NAMALWA (cell line): ENCODE data around the gene TUBB4A.
"Not testable (repeated sequence)": the region's sequence is repeated elsewhere in the genome, so short reads cannot be mapped to it uniquely, and the experiment has no call there.

ENCODE experiments used
- DNase-seq: peaks from one replicate; pipeline ENCODE4 v3.0.0-alpha.2; 2015; ENCODE audit warnings: low spot score

The TUBB4A gene

DNA sequence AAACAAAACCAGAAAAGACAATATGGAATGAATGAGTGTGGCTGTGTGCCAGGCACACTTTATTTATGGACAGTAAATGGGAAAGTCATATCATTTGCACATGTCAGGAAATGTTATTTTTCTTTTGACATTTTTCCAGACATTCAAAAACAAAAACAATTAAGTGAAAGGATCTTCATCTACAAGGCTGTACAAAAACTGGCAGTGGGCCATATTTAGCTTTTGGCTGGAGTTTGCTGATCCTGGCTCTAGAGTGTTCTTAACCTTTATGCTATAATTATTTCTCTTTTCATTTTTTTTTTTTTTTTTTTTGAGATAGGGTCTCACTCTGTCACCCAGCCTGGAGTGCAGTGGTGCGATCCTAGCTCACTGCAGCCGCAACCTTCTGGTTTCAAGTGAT is 22.2 kb upstream of the TUBB4A start:
- DNase-seq, result peak; percentile 9

DNA sequence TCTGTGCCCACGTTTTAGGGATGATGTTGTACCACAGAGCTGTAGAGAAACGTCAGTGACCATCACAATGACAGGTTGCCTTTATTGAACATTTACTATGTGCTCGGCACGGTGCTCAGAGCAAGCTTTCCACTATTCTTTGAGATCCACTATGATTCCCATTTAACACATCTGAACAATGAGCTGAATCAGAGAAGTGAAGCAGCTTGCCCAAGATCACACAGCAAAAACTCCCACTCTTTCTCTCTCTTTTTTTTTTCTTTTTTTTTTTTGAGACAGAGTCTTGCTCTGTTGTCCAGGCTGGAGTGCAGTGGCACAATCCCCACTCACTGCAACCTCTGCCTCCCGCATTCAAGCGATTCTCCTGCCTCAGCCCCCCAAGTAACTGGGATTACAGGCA is 20.6 kb upstream of the TUBB4A start:
- DNase-seq, result no peak

DNA sequence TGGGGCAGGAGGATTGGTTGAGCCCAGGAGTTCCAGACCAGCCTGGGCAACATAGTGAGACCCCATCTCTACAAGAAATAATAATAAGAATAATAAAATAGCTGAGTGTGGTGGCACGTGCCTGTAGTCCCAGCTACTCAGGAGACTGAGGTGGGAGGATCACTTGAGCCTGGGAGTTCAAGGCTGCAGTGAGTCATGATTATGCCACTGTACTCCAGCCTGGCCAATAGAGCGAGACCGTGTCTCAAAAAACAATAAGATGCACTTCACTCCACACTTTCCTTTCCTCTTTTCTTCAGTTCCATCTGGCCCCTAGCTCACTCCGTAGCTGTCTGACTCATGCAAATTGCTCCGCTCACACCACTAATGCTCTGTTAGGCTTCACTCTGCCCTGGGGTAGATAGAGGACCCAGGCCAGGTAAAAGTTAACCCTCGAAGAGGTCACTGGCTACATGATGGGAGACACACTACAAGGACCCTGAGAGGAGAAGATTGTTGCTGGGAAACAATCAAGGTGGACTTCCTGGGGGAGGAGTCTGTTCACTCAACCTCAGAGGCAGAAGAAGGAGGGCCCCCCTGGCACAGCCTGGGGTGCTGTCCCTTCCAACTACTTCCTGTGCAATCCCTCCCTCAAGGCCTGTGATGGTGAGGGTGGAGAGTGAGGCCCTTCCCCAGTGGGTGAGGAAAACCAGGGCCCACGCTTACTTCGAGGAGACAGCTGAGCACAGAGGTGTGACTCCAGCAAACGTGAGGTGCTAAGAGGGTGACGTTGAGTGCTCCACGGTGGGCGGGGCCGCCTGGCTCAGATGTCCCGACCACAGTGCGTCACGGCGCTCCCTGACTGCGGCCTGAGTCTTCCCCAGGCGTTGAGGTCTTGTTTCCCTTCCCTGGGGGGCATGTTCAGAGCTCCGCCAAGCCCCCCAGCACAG is 19.9 kb upstream of the TUBB4A start:
- DNase-seq, result peak; percentile 96

DNA sequence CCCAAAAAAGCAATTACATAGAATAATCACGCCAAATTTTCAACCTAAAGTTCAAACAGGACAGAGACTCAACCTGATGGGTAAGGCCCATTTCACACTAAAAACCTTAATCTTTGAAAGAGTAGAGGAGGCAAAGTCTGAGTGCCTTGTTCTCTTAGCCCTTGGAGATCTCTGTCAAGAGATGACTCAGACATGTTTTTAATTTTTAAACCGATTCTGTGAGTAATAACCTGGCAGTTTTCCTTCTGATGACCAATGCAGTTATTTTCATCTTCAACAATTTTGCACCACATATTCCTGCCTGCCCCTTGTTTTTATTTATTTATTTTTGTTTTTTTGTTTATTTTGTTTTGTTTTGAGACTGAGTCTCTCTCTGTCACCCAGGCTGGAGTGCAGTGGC is 17.2 kb upstream of the TUBB4A start:
- no peak for DNase-seq

DNA sequence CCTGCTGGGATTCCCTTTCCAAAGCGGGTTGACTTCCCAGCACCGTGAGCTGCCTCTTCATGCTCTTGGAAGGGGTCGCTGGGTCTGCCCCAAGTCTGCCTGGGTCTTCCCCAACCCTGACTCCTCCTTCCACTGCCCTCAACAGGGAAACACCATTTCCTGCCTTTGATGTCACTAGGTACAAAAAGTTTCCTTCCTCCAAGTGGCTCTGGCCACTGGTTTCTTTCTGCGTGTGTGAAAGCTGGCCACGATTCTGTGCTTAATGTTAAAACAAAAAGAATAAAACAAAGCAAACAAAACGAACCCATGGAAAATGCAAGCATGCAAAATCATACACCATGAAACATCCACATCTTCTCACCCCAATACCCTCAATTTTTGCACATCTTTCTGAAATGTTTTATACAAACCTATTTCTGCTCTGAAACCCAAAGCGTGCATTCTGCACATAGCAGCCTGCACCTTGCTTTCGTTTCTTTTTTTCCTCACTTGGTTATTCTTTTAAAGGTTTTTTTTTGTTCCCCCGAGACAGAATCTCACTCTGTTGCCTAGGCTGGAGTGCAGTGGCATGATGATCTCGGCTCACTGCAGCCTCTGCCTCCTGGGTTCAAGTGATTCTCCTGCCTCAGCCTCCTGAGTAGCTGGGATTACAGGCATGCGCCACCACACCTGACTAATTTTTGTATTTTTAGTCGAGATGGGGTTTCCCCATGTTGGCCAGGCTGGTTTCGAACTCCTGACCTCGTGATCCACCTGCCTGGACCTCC is 16.2 kb upstream of the TUBB4A start:
- DNase-seq, result peak; percentile 69

DNA sequence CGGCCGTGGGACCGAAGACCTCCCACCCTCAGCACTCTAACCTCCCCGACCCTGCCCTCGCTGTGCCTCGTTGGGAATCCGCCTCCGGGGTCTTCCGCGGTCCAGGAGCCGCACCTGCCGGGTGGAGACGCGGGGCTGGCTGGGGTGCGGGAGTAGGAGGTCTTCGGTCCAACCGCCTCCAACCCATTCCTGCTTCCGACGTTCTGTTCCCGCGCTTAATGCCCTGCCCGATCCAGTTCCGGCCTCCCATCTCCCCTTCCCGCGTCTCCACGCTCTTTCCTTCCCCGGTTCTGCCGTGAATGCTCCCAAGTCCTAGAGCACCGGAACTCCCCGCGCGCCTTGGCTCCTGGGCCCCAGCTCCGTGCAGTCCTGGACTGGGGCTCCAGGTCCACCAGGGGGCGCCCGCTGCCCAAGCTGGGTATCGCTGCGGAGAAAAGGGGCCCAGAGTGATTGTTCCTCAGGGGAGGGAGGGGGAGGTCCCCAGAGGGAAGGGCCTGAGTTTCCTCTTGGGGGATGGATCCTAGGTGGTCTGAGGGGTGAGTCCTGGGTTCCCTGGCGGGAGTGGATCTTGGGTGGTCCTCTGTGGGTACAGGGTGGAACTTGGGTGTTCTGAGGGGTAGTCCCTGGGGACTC is 14.7 kb upstream of the TUBB4A start:
- peak; percentile 94 for DNase-seq

DNA sequence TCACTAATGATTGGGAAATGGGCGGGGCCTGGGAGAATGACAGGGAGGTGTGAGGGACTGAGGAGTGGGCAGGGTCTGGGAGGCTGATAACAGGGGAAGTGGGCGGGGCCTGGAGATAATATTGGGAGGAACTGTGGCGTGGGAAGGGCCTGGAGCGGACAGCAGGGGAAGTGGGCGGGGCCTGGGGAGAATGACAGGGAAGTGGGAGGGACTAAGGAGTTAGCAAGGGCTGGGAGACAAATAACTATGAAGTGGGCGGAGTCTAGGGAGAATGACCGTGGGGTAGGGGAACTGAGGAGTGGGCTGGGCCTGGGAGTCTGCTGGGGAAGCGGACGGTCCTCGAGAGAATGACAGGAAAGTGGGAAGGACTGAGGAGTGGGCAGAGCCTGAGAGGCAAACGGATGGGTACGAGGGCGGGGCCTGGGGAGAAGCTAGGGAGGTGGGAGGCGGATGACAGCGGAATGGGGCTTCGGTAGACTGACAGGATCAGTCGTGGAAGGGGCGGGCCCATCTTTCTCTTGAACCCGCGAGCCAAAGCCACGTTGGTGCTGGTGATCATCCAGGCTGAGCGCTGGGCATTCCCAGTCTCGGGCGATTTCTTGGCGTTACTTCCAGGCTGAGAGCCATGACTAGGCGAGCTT is 14.0 kb upstream of the TUBB4A start:
- peak; percentile 88 for DNase-seq

DNA sequence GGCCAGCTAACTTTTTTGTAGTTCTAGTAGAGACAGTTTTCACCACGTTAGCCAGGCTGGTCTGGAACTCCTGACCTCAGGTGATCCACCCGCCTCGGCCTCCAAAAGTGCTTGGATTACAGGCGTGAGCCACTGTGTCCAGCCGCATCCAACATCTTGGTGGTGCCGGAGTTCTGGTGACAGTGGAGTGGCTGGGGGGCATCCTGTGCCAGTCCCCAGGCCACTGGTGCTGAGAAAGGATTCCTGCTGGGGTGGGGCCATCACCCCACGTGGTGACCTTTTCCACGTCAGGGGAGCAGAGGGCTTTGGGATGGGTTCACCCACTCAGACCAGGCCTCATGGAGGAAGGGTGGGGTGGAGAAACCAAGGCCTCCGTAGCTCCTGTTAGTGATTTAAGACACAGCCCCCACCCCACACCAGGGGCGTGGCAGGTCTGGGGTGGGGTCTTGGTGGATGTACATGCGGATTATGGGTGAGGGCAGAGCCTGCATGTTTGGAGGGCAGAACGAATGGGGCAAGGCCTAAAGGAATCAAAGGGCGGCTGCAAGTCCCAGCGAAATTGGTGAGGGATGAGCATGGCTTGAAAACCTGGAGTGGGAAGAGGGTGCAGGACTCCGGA is 12.9 kb upstream of the TUBB4A start:
- DNase-seq, result no peak

DNA sequence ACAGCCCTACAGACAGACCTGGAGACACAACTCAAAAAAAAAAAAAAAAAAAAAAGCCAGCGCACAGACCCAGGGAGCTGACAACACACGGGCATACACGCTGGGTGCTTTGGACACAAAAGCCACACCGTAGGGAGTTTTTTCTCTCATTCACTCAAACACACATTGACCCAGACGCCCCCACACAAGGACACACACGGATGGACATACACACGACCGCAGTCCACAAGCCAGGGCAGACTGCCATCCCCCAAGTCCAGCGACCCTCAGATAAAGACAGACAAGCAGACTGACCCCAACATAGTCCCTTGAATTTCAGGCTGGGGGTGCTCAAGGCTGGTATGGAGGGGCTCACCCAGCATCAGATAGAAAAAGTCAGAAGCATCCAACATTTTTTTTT is 12.0 kb upstream of the TUBB4A start:
- DNase-seq, result no peak

DNA sequence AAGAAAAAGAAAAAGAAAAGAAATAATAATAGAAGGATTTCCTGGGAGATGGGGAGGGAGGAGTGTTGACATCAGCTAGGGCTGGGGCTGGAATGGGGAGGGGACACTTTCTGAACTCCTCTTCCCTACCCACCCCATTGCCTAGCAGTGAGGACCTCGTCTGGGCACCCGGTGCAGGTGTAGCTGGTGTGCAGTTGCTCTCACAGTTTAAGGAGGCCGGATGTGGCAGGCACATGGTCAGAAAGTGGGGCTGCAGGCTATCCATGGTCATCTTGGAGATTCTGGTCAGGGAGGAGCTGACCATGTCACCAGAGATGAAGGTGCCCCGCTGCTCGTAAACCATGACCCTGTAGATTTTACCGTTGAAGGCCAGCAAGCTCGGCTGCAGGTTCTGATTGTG is 8.5 kb upstream of the TUBB4A start:
- no peak for DNase-seq

DNA sequence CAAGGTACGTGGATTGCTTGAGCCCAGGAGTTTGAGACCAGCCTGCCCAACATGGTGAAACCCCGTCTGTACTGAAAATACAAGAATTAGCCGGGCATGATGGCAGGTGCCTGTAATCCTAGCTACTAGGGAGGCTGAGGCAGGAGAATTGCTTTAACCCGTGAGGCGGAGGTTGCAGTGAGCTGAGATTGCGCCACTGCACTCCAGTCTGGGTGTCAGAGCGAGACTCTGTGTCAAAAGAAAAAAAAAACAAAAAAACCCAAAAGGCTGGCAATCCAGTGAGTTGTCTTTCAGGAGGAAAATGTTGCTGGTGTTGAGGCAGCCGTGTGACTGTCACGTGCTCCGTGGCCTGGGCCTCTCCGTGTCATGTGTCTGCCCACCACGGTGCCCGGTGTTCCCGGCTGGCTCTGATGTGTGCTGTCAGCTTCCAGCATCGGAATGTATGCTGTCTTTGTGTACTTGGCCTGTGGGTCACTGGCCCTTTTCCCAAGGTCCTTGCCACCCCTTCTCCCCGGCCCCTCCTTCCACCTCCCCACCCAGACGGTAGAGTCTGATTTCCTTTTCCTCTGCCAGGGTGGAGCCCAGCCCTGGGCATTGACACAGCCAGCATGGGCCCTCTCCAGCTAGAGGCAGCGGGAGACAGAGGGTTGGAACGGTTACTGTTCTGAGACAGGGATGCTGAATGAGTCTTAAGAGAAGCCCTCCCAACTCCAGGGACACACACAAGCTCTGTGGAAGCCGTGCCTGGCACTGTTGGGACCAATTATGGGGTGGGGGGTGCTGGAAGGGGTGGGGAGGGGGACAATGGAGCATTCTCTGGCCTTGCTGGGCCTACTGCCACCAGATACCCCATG is 7.2 kb upstream of the TUBB4A start:
- no peak for DNase-seq

DNA sequence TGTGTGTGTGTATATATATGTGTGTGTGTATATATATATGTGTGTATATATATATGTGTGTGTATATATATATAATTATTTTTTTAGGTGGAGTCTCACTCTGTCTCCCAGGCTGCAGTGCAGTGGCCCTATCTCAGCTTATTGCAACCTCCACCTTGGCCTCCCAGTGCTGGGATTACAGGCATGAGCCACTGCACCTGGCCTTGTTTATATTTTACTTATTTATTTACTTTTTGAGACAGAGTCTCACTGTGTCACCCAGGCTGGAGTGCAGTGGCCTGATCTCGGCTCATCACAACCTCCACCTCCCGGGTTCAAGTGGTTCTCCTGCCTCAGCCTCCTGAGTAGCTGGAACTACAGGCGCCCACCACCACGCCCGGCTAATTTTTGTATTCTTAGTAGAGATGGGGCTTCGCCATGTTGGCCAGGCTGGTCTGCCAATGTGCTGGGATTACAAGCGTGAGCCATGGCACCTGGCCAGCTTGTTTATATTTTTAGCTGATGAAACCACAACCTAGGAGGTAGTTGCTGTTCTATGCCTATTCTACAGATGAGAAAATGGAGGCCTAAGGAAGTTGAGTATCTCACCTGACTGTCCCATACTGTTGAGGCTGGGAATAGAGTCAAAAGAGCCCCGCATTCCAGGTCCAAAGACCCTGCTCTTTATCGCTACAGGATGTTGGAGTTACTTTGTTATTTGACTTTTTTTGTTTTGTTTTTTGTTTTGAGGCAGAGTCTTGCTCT is 6.1 kb upstream of the TUBB4A start:
- not testable (repeated sequence) for DNase-seq

DNA sequence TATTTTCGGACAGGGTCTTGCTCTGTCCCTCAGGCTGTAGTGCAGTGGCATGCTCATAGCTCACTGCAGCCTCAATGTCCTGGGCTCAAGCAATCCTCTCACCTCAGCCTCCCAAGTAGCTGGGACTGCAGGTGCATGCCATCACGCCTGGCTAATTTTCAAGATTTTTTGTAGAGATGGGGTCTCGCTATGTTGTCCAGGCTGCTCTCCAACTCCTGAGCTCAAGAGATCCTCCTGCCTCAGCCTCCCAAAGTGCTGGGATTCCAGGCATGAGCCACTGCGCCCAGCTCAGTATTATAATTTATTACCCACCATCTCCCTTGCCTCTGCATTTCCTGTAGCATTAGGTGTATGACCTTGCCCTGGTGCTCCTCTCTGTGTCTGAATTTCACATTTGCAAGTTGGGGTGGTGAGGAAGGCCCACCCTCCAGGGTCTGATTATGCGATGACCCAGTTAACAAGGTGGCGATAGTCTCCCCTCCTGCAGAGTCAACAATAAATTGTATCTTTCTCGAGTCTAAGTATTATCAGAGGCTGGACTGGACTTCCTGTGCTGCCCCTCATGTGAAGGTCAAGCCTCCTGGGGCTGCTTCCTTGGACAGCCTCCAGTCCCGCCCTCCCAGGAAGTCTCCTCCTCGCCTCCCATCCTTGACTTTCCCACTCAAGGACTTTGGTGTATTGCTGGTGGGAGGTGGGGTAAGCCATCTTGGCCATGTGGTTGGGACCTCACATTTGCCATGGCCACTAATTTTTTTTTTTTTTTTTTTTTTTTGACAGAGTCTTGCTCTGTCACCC is 1.5 kb upstream of the TUBB4A start:
- no peak for DNase-seq

DNA sequence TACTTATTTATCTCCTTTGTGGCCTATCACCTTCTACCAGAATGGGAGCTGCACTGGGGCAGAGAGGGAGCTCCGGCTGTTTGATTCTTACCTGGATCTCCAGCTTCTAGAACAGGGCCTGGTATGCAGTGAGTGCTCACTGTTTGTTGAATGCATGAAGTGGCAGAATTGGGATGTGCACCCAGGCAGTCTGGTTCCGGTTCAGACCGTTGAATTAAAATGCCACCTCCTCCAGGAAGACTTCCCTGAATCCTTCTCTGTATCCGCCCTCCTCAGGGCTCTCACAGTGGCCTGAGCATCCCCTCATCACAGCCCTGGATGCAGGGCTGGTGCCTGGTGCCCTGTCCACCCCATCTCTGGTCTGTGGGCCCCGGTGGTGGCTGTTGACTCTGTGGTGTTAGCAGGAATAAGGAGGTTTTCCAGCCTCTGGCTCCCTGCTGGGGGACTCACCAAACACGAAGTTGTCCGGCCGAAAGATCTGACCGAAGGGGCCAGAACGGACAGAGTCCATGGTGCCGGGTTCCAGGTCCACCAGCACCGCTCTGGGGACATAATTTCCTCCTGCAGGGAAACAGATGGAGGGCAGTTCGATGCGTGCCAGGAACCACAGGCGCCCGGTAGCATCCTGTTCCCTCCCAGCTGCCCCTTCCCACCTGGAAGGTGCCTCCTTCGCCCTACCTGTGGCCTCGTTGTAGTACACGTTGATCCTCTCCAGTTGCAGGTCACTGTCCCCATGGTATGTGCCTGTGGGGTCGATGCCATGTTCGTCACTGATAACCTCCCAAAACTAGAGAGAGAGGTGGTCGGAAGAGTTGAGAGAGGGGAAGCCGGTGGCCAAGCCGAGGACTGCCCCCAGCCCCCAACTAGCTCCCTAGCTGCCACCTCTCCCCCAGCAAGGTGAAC is 1.0 kb downstream of the TUBB4A start:
- no peak for DNase-seq

DNA sequence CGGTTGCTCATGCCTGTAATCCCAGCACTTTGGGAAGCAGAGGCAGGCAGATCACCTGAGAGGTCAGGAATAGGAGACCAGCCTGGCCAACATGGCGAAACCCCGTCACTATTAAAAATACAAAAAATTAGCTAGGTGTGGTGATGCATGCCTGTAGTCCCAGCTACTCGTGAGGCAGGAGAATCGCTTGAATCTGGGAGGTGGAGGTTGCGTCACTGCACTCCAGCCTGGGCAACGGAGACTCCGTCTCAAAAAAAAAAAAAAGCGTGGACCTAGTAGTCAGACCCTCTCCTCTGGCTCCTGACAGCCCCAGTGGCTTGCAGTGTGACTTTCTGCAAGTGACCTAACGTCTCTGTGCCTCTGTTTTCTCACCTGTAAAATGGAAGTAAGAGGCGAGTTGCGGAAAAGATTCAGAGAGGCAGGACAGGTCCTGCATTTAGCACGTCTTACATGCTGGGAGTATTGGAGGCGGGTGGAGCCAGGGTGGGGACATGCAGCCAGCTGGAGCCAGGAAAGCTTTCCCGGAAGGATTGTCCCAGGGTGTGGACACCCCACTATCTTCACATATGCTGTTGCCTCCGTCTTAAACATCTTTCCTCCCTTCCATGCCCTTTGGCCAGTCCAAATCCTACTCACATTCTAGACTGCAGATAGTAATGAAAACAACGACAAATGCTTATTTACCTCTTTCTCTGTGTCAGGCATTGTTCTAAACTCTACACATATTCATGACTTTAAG is 2.9 kb downstream of the TUBB4A start:
- DNase-seq, result no peak

DNA sequence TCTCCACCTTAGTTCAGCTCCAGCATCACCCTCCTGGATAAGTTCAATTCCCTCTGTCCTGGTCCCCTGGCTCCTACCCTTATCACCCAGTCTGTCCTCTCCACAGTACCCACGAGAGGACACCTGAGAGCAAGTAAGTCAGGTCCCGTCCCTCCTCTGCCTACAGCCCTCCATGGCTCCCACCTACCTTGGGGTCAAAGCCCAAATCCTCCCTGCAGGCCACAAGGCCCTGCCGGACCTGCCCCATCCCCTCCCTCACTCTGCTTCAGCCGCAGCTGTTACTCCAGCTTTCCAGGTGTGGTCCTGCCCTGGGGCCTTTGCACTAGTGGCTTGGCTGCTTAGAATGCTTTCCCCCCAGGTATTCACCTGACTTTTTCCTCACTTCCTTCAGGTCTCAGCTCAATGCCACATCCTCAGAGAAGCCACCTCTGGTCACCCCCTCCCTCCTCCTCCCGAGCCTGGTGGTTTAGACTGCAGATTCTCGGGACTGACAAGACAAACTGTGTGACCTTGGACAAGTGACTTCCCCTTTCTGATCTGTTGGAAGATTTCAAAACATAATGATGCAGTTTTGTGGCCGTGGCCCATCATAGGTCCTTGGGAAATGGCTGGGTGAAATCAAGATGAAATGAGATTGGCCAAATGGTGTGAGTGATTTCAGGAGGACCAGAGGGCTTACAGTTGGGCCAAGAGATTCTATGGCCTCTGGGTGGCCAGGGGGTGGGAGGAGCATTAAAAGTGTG is 3.6 kb downstream of the TUBB4A start:
- DNase-seq, result no peak

DNA sequence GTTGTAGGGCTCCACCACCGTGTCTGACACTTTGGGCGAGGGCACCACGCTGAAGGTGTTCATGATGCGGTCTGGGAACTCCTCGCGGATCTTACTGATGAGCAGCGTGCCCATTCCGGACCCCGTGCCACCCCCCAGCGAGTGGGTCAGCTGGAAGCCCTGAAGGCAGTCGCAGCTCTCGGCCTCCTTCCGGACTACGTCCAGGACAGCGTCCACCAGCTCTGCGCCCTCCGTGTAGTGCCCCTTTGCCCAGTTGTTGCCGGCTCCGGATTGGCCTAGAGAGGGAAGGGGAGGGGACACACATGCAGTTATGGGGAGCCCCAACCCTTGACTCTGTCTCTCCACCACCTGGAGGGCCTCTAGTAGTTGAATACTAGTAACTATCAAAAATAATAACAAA is 6.2 kb downstream of the TUBB4A start:
- DNase-seq, result no peak
